HG03354 (cell line): ENCODE data around the gene NR5A2.

Experiments used
- ATAC-seq: cut with Tn5 transposase; IDR thresholded peaks from one replicate; pipeline ENCODE4 v1.9.1; 2021; ENCODE audit warnings: mild to moderate bottlenecking; ENCODE audit not compliant: unreplicated experiment, poor library complexity, severe bottlenecking

The NR5A2 gene

DNA sequence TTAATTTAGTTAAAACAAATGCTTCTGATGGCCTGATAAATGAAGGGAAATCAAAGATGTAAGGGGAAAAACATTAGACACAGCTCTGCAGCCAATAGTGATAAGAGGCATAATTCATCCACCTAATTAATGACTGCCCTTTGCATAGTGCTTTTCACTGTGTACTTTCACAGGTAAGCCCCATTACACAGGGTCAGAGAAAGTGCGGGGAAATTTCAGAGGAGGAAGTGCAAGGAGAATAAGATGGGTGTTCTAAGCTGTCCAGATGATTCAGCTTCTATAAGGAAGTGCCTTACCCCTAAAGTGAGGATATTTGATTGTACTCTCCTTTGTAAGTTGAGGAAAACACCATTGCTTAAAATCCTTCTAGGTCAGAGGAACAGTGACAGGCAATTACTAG, 88.0 kb downstream of the NR5A2 start:
- no peak for ATAC-seq

DNA sequence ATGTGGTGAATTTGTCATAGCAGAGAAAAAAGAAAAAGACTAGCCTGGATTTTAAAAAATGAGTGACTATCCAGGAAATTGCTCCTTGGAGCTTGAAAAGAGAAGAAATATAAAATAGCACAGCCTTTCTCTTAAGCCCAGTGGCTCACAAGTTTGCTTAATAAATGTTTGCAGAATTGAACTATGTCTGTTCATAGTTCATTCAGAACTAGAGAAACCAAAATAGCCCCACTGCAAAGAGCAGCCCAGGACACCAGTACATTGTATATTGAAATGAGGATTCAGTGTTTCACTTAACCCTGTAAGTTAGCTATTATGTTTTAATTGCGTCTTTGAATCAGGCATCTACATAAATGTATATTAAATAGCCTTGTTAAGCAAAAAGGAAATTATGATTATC, 88.8 kb downstream of the NR5A2 start:
- ATAC-seq = no peak

DNA sequence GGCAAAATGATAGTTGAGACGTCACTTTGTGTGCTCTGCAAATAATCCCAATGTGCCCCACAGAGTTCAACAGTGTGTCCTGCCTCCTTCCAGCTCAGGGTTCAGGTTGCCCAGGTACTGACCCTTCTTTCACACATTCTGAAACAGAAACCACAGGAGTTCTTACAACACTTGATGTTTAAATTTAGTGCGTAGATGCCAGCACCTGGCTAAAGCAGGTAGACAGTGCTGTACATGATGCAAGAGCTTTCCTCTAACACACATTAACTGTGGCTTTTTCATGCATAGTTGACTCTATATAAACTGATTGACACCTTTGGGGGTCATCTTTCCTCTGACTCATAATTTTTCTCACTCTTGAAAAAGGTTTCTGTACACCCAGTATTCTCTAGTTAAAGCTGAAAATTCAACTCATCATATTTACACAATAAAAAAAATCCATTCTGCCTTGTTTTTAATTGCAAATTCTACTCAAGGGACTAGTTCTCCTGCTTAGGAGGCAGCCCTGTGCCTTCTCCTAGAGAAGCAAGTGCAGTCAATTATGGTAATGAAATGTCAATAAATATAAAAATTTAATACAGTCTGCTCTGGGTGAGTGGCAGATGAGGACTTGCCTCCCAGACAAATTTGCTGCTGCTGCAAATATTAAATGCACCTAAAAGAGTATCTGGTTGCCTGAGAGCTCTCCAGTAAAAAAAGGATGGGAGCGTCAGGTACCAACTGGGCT, 91.4 kb downstream of the NR5A2 start:
- ATAC-seq = no peak

DNA sequence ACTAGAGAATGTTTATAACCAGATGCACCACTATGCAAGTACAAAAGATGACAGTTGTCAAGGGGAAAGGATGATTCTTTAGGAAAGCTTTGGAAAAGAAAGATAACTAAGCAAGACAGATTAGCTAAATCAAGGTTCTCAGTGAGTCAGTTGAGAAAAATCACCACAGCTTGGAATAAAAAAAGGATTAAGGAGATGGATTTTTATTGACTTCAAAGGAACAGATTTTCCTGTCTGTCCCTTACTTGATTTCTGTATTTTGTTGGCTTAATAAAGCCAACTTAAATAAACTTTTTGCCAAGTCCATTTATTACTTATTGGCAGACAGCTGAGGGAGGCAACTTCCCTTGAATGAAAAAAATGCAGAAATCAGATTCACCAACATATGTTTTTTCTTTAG, 93.9 kb downstream of the NR5A2 start:
- ATAC-seq = no peak

DNA sequence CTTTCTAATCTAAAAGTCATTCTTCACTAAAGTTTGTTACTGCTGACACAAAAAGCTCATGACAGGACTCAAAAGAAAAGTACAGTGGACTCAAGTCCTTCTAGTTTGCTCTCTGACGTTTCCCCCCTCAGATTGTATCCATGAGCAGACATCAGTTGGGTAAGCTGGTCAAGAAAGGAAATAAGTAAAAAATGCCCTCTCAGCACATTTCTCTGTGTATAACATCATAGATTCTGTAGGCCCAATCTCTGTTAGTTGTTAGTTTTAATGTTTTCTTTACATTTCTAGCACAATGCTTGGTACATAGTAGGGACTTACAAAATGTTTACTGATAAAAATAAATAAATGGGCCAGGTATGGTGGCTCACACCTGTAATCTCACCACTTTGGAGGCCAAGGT, 96.8 kb downstream of the NR5A2 start:
- ATAC-seq = no peak

DNA sequence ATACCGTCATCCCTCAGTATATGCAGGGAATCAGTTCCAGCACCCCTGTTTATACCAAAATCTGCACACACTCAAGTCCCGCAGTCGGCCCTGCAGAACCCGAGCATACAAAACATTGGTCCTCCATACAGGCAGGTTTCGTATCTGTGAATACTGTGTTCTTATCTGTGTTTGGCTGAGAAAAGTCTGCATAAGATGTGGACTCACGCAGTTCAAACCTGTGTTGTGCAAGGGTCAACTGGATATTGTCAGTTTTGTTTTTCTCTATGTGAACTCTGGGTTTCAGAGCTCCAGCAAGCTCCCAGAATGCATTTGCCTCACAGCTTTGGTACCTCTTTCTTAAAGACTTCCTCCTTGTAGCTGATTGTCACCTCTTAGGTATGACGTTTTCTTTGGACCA, 100.6 kb downstream of the NR5A2 start:
- ATAC-seq = no peak

DNA sequence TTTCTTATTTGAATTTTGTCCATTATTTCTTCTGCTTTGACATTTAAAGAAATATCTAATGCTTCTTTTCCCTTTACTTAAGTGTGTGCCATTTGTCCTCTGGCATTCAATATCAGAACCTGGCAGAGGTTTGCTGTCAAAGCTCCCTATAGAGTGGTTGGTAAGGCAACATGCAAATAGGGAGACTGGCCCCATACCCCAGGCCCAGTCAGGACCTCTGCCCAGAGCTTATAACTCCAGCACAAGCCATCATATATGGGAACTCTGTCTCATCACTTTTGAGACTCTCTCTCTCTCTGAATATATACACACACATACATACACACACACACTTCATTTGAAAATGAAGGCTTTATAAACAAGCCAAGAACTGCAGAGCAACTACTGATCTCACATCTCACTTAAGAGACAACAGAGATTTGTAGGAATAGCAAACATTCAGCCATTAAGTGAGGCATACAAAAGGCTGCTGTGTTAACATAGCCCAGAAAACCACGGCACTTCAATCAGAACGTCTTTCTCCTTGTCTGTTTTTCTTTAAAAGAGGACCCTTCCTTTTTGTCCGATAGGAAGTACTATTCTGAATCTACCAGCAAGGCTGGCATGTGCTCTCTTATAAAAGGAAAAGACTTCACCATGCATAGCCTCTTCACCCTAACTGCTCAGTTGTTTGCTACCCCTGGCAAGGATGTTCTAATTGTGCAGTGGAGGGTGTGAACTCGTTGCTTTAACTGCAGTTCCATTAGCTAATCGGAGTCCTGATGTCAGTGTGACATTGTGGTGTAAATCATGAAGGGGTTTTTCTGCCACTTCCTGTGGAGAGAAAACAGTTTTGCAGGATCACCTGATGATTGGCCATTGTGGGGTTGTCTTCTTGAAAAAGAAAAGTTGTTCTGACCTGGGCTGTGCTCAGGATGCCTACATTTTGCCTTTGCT, 101.7 kb downstream of the NR5A2 start:
- ATAC-seq = peak; percentile 75

DNA sequence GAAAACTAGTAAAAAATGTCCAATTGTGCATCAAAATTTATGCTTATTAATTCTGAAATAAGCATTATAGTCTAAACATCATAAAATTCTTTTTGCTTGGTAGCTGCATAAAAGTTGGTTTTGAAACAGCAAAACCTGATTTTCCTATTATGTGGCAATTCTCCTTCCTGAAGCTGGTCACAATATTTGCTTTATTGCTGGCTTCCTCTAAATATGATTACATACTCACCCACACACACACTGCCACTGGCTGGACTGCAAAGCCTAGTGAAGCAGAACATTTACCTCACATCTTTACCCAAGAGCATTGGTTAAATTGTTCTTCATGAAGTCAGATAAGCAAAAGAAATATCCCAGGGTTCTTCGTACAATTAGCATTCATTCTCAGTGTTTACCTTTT, 103.0 kb downstream of the NR5A2 start:
- no peak for ATAC-seq

DNA sequence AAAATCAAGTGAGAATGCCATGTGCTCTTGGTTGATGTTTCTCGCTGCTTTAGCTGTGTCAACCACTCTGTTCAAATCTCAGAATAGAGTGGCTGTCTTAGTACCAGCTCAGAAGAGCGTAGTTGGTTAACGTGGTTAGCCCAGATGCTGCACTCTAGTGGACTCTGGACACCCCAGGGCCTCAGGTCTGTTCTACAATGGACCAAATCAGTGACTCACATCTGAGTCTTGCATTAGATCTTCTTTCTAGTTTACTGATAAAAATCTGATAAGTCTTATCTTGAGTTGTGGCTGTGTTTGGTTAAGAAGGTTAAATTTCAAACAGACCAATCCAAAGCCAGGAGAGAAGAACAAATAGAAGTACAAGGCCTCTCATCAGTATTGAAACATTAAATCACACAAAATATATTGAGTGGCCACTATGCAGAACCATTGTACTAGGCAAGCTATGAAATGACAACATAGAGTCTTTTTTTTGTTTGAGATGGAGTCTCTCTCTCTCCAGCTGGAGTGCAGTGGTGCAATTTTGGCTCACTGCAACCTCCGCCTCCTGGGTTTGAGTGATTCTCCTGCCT, 104.1 kb downstream of the NR5A2 start:
- ATAC-seq = no peak

DNA sequence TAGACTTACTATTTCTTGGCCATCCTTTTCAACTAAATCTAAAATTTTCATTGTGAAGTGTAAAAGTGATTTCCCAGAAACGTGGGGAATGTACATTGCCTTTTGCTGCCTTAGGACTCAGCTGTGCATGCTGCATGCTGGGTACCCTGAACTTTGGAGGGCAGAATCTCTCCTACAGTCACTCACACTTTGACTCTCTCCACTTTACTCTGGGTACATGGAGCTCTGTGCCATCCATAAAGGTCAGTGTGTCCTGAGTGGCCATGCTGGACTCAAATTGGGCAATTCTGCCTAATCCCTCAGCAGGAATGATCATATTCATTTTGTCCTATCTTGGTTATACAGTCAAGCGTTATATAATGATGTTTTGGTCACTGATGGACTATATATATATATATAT, 105.6 kb downstream of the NR5A2 start:
- no peak for ATAC-seq

DNA sequence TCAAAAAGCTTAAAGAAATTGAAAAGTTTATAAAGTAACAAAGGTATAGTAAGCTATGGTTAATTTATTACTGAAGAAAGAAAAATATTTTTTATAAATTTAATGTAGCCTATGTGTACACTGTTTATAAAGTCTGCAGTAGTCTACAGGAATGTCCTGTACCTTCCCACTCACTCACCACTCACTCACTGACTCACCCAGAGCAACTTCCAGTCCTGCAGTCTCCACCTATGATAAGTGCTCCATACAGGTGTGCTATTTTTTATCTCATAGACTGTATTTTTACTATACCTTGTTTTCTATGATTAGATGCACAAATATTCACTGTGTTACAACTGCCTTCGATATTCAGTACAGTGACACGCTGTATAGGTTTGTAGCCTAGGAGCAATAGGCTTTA, 106.6 kb downstream of the NR5A2 start:
- no peak for ATAC-seq

DNA sequence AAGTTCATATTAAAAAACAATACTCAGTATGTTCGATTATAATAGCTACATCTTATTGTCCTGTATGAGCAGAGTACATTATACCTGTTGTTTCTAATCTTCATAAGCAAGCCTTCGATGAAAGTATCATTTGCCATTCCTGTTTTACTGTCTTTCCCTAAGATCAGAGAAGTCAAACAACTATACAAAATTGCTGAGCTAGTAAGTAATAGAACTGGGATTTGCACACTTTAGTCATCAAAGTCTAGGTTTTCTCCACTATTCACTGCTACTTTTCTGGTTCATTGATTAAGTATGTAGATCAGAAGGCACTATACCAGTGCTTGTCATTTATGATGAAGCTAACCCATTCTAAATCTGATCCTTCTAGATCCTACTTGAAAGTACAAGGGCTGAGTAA, 108.9 kb downstream of the NR5A2 start:
- ATAC-seq = no peak

DNA sequence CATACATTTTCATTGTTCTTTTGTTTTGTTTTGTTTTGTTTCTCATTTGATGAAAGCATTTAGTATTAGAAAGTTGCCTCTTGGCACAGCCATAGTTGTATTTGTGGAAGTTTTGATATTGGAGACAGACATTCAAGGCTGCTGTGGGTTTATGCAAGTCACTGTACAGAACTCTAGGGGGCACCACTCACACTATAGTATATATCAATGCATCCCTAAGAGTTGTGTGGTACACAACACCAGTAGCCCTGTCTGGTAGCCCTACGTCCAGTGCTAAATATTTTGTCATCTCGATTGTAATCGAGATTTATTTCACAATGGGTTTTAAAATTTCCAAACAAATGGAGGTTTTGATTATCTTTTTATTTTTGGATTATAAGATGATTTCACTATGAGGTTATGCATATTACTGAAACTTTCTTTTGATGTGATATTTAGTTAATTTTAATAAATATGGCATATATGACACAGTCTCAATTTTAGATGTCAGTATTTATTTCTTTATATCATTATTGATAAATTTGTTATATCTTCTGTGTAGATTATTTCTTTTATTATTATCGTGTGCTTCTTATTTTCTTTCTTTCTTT, 112.2 kb downstream of the NR5A2 start:
- peak; percentile 92 for ATAC-seq

DNA sequence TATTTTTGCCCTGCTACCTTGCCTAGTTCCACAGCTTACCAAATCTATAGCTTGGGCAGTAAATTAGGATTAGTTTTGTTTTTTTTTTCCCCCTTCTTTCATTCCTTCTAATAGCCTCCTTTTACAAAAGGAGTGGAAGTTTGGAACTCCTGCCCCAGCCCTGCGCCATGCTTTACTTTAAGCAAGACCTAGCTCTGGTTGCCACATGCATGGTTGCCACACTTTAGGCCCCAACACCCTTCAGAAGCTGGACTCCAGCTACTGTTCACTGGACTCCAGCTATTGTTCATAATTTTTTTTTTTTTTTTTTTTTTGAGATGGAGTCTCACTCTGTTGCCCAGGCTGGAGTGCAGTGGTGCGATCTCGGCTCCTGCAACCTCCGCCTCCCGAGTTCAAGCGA, 115.8 kb downstream of the NR5A2 start:
- ATAC-seq = no peak

DNA sequence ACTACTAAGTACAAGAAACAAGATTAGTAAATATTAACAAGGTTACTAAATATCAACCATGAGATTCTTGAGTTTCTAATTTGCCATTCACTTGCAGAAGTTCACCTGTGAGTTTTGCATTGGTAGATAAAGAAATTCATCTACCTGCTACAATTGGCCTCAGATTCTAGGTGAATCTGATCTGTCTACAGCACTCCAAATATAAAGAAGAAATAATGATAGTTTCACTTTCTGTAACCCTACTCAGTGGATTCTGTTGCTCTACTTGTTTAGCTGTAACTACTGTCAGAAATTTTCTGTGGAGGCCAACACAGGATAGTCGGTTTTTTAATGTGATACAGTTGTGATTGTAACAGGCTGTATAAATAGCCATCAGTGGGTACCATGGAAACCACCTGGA, 118.6 kb downstream of the NR5A2 start:
- ATAC-seq = no peak

DNA sequence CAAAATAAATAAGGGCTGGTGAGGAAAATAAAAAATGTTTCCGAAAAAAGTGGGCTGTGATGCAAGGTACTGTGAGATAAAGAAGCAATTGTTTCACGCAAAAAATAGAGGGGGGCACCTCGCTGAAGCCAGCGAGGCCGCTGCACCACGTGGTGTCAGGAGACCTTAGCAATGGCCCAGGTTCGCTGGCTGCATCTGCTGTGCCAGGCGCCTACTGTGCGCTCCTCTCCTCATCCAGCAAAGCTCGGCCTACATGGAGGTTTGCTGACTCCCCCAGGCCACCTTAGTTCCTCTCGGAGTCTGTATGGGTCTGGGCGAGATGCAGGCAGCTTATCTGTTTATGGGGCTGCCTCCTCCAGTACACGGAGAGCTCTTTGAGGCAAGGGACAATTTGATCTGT, 119.6 kb downstream of the NR5A2 start:
- no peak for ATAC-seq

DNA sequence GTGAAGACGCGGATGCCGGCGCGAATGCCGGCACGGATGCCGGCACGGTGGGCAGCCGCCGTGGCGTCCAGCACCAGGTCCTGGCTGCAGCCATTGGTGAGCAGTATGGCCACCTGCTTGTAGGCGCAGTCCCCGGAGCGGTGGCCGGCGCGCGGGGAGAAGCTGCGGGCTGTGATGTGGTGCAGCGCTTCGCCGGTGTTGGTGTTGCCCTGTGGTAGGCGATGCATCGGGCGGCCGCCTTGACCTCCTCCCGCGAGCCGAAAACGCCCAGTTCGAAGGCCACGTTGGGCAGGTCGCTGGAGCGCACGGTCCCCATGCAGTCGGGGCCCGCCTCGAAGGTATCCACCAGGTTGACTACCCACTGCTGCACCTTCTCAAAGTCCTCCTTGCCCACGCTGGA, 120.2 kb downstream of the NR5A2 start:
- no peak for ATAC-seq

DNA sequence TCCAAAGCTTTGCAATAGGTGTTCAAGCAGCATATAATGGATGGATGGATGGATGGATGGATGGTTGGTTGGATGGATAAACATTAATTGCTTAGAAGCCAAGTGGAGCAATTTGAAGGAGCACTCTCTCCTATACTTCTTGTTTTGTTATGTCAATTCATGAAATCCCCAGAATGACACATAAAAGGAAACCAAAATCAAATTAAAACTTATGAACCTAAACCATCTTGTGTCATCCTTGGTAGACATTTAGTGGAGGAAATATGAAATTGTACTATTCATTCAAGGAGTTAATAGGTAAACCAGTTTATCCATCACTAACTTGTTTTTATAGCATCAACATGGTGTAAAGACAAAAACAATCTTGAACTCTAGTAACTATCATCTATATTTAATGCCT, 122.5 kb downstream of the NR5A2 start:
- no peak for ATAC-seq

DNA sequence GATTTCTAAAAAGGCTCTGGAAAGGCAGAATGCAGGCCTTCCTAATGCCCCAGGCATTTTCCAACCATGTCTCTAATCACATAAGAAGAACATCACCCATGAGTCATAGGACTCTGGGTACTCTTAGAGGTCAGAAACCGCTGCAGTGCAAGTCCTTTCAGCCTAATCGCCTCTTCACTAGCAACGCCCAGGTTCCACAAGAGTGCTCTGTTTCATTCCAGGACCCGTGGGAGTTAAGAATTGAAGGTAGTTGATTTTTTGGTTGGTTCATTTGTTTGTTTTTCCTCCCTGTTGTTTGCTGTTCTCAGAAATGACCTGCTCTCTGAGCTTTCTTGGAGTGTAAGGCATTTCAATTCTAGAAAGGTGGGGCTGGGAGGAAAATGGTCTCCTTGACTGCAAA, 123.2 kb downstream of the NR5A2 start:
- ATAC-seq = peak; percentile 25

DNA sequence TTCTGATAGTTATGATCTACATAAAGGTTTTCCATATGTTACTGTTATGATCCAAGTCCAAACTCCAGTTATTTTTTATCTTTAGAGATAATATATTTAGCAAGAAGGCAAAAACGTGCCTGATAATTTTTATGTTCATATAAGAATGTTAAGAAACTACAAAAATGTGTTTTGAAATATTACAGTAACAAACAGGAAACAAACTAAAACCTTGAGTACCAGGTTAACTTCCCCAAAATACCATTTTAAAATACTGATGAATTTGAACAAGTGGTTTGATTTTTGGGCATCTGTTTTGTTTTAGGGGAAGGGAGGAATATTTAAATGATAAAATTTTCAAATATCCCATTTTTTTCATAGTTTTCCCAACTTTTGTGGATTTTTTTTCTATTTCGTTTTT, 124.8 kb downstream of the NR5A2 start:
- ATAC-seq = no peak
